Glutamatergic neuron (in vitro differentiated cells): ENCODE measurements around the gene HEMGN. TPM values are rescaled to one million over a fixed set of nuclear protein-coding genes. Genes with fewer than 3 reads are reported as not detected.

ENCODE experiments used
- DNase-seq: peaks from one replicate; pipeline ENCODE4 v3.0.0; 2022
- H3K27ac Mint-ChIP-seq: one replicate; pipeline ENCODE4 v1.8.0; 2020; ENCODE audit warnings: mild to moderate bottlenecking, mixed read lengths, inconsistent platforms; ENCODE audit not compliant: unreplicated experiment
- H3K27me3 Mint-ChIP-seq: one replicate; pipeline ENCODE4 v1.8.0; 2020; ENCODE audit warnings: mild to moderate bottlenecking, moderate library complexity, mixed read lengths, inconsistent platforms; ENCODE audit not compliant: unreplicated experiment
- H3K36me3 Mint-ChIP-seq: one replicate; pipeline ENCODE4 v1.8.0; 2020; ENCODE audit warnings: mild to moderate bottlenecking, mixed read lengths, inconsistent platforms; ENCODE audit not compliant: unreplicated experiment
- H3K4me1 Mint-ChIP-seq: one replicate; pipeline ENCODE4 v1.8.0; 2020; ENCODE audit warnings: mild to moderate bottlenecking, low read depth, mixed read lengths, inconsistent platforms; ENCODE audit not compliant: unreplicated experiment
- H3K4me3 Mint-ChIP-seq: one replicate; pipeline ENCODE4 v1.8.0; 2020; ENCODE audit warnings: mild to moderate bottlenecking, mixed read lengths, inconsistent platforms; ENCODE audit not compliant: unreplicated experiment
- H3K9me3 Mint-ChIP-seq: one replicate; pipeline ENCODE4 v1.8.0; 2020; ENCODE audit warnings: mild to moderate bottlenecking, moderate library complexity, mixed read lengths, inconsistent platforms; ENCODE audit not compliant: unreplicated experiment
- total RNA-seq: library from RNA; stranded (reverse); fragmentation: NEBNext Ultra II Directional; extraction: Animal tissue kit (Norgen Biotek cat#: 25700); gene quantifications from one replicate; pipeline ENCODE4 v1.2.1, GENCODE V29; 2021; ENCODE audit not compliant: unreplicated experiment
- TF ChIP-seq, protein P1 (sequence below): fragments of 200-600 bp; sonication (generic); IDR thresholded peaks from one replicate; pipeline ENCODE4 v1.5.0; 2021; ENCODE audit not compliant: partially characterized antibody, unreplicated experiment

Gene HEMGN
- total RNA-seq, 1 donor from 2014 or later, result not detected

DNA sequence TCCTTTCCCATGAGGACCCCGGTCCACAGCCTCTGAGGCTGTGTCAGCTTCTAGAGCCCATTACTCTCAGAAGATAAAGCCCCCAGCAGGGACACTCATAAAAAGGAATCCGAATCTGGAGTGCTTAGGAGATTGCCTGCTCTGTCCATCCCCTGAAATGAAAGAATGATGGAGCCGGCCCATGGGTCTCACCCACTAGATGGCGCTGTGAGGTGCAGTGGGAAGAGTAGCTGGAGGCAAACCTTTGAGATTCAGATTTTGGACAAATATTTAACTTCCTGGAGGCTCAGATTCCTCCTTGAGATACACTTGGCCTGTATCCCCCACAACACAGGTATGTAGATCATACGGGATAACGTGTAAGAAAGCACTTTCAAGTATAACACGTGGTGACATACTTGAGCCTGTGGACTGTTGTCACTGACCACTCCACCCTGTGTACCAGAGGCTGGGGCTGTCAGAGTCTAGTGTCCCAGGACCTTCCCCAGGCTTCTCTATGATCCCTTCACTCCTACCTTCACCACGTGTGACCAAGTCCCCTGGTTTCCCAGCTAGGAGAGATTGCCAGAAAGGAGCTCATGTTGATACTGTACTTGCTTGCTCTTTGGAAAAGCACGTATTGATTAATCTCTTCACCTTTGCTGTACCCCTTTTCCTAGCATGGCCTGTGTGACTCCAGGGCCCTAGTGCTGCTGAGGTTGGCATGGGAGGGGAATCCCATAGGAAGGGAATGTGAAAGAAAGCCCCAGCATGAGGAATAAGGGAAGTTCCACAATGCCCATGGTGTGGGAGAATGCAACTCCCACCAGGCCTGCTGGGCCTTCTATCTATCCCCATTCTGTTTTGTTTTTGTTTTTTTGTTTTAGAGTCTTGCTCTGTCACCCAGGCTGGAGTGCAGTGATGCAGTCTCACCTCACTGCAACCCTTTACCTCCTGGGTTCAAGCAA is 47.8 kb downstream of the HEMGN start:
- peaks cover 15% of the 10 kb centered on the region for H3K36me3 Mint-ChIP-seq
- H3K27me3 Mint-ChIP-seq, result peaks cover 3% of the 10 kb centered on the region
- peaks cover 6% of the 10 kb centered on the region for H3K9me3 Mint-ChIP-seq
- no peak overlapping the region for H3K4me3 Mint-ChIP-seq
- H3K4me1 Mint-ChIP-seq, result no peaks in the 10 kb centered on the region
- no peak overlapping the region for H3K27ac Mint-ChIP-seq
- peak; percentile 62 for DNase-seq
- TF ChIP-seq, protein P1, sequence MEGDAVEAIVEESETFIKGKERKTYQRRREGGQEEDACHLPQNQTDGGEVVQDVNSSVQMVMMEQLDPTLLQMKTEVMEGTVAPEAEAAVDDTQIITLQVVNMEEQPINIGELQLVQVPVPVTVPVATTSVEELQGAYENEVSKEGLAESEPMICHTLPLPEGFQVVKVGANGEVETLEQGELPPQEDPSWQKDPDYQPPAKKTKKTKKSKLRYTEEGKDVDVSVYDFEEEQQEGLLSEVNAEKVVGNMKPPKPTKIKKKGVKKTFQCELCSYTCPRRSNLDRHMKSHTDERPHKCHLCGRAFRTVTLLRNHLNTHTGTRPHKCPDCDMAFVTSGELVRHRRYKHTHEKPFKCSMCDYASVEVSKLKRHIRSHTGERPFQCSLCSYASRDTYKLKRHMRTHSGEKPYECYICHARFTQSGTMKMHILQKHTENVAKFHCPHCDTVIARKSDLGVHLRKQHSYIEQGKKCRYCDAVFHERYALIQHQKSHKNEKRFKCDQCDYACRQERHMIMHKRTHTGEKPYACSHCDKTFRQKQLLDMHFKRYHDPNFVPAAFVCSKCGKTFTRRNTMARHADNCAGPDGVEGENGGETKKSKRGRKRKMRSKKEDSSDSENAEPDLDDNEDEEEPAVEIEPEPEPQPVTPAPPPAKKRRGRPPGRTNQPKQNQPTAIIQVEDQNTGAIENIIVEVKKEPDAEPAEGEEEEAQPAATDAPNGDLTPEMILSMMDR, result peak; percentile 63

GRCh38 chr9:97880336-97880735 is 57.6 kb downstream of the HEMGN start:
- H3K27me3 Mint-ChIP-seq, result peaks cover 4% of the 10 kb centered on the region
- no peaks in the 10 kb centered on the region for H3K9me3 Mint-ChIP-seq

More at GRCh38 chr9:97880336-97880735, 57.6 kb downstream of the HEMGN start:
- Mint-ChIP-seq H3K4me1 (no peaks in the 10 kb centered on the region), H3K27ac (no peak overlapping the region), H3K4me3 (no peak overlapping the region), H3K36me3 (no peaks in the 10 kb centered on the region)
- no peak for DNase-seq
- TF ChIP-seq, protein P1, result no peak

Other genes starting within 250 kb of the HEMGN start
- 12.3 TPM for gene XPA, start 240.8 kb downstream of the HEMGN start, total RNA-seq
- not detected for gene FOXE1, start 84.9 kb downstream of the HEMGN start, total RNA-seq
- 11.2 TPM for gene TRMO, start 15.7 kb downstream of the HEMGN start, total RNA-seq
- gene ANP32B, start 45.2 kb upstream of the HEMGN start, total RNA-seq, result 108 TPM
- gene NANS, start 118.6 kb upstream of the HEMGN start, total RNA-seq, result 22.9 TPM
- 0.71 TPM for gene TRIM14, start 181.1 kb upstream of the HEMGN start, total RNA-seq